ENCODE measurements around the gene PSMA5.

The PSMA5 gene

GRCh38 chr1:109423498-109423897, 2.8 kb downstream of the PSMA5 start:
- no CpG with 5 or more reads among the region's 2 CpGs for WGBS, 2 donors (ENCODE audit: extremely low coverage in 2 of 2, insufficient read length in 2 of 2, insufficient replicate concordance in 1 of 2)
- Histone ChIP-seq H3K79me1 (ENCODE audit: low read depth, low read length) (peaks cover 9% of the 10 kb centered on the region), H2AK5ac (ENCODE audit: low read depth, low read length) (no peak overlapping the region), H3K4ac (ENCODE audit: low read length) (no peak overlapping the region), H3K23ac (ENCODE audit: low read depth, low read length, poor library complexity) (no peak overlapping the region), H4K91ac (ENCODE audit: low read depth, low read length, poor library complexity) (no peak overlapping the region), H3K18ac (ENCODE audit: low read length) (no peak overlapping the region), H2AFZ (ENCODE audit: low read length) (no peak overlapping the region), H2BK5ac (ENCODE audit: low read length) (no peak overlapping the region), H4K8ac (ENCODE audit: low read depth, low read length) (no peak overlapping the region), H3K4me3 (ENCODE audit: low read length in 2 of 2) (no peak overlapping the region), H3K9ac (ENCODE audit: low read depth, low read length, poor library complexity) (no peak overlapping the region), H3K9me3 (replicated peaks in 1 of 2; ENCODE audit: control insufficient read depth in 2 of 2, insufficient read depth in 1 of 2, low read depth in 1 of 2, low read length in 2 of 2) (no peaks in the 10 kb centered on the region), H3K27ac (replicated peaks; ENCODE audit: low read length) (no peak overlapping the region), H3K36me3 (replicated peaks in 1 of 2; ENCODE audit: control insufficient read depth in 2 of 2, insufficient read depth in 2 of 2, low read length in 2 of 2) (peaks cover 7 to 35% of the 10 kb centered on the region in 2 donors), H3K4me2 (ENCODE audit: insufficient read depth, low read length, poor library complexity, severe bottlenecking) (no peak overlapping the region), H3K14ac (ENCODE audit: low read length) (no peak overlapping the region), H2BK15ac (ENCODE audit: low read length) (no peak overlapping the region), H3K27me3 (ENCODE audit: control insufficient read depth in 3 of 3, insufficient read depth in 3 of 3, low read depth in 1 of 3, low read length in 3 of 3) (no peaks in the 10 kb centered on the region), H3K4me1 (ENCODE audit: control insufficient read depth in 2 of 2, insufficient read depth in 1 of 2, low read depth in 1 of 2, low read length in 2 of 2) (peaks cover 2 to 11% of the 10 kb centered on the region in 2 donors), H2BK120ac (ENCODE audit: low read depth, low read length) (no peak overlapping the region), H2BK12ac (ENCODE audit: low read length) (no peak overlapping the region)
- DNase-seq (ENCODE audit: low spot score) = no peak

- H3K9me3 ChIP-seq (replicated peaks in 1 of 2; ENCODE audit: control insufficient read depth in 2 of 2, insufficient read depth in 1 of 2, low read depth in 1 of 2, low read length in 2 of 2) = no peaks in the 10 kb centered on the region
- no peak overlapping the region for H3K4me3 ChIP-seq (ENCODE audit: low read length in 2 of 2)
- peaks cover 0 to 5% of the 10 kb centered on the region in 2 donors for H3K4me1 ChIP-seq (ENCODE audit: control insufficient read depth in 2 of 2, insufficient read depth in 1 of 2, low read depth in 1 of 2, low read length in 2 of 2)
- no peak overlapping the region for H2BK12ac ChIP-seq (ENCODE audit: low read length)
- H3K14ac ChIP-seq (ENCODE audit: low read length) = no peak overlapping the region
- H4K91ac ChIP-seq (ENCODE audit: low read depth, low read length, poor library complexity) = no peak overlapping the region
- H3K79me1 ChIP-seq (ENCODE audit: low read depth, low read length) = no peaks in the 10 kb centered on the region
- H4K8ac ChIP-seq (ENCODE audit: low read depth, low read length) = no peak overlapping the region
- no peak overlapping the region for H2AK5ac ChIP-seq (ENCODE audit: low read depth, low read length)
- no peak overlapping the region for H3K27ac ChIP-seq (replicated peaks; ENCODE audit: low read length)
- H3K4me2 ChIP-seq (ENCODE audit: insufficient read depth, low read length, poor library complexity, severe bottlenecking) = no peak overlapping the region
- H3K27me3 ChIP-seq (ENCODE audit: control insufficient read depth in 3 of 3, insufficient read depth in 3 of 3, low read depth in 1 of 3, low read length in 3 of 3) = no peaks in the 10 kb centered on the region
- no peak for DNase-seq (ENCODE audit: low spot score)
- H2BK15ac ChIP-seq (ENCODE audit: low read length) = no peak overlapping the region
- H3K4ac ChIP-seq (ENCODE audit: low read length) = no peak overlapping the region
- H3K36me3 ChIP-seq (replicated peaks in 1 of 2; ENCODE audit: control insufficient read depth in 2 of 2, insufficient read depth in 2 of 2, low read length in 2 of 2) = peaks cover 20 to 99% of the 10 kb centered on the region in 2 donors
- no peak overlapping the region for H2BK5ac ChIP-seq (ENCODE audit: low read length)
- no peak overlapping the region for H3K18ac ChIP-seq (ENCODE audit: low read length)
- no peak overlapping the region for H3K9ac ChIP-seq (ENCODE audit: low read depth, low read length, poor library complexity)
- H3K23ac ChIP-seq (ENCODE audit: low read depth, low read length, poor library complexity) = no peak overlapping the region
- H2AFZ ChIP-seq (ENCODE audit: low read length) = no peak overlapping the region
- H2BK120ac ChIP-seq (ENCODE audit: low read depth, low read length) = no peak overlapping the region
- WGBS, 2 donors (ENCODE audit: extremely low coverage in 2 of 2, insufficient read length in 2 of 2, insufficient replicate concordance in 1 of 2) = no CpG with 5 or more reads among the region's 2 CpGs
Measured at GRCh38 chr1:109412551-109412950, 13.7 kb downstream of the PSMA5 start.

- H3K23ac ChIP-seq (ENCODE audit: low read depth, low read length, poor library complexity) = no peak overlapping the region
- H3K14ac ChIP-seq (ENCODE audit: low read length) = no peak overlapping the region
- no peak overlapping the region for H3K9ac ChIP-seq (ENCODE audit: low read depth, low read length, poor library complexity)
- H3K4me1 ChIP-seq (ENCODE audit: control insufficient read depth in 2 of 2, insufficient read depth in 1 of 2, low read depth in 1 of 2, low read length in 2 of 2) = no peaks in the 10 kb centered on the region
- DNase-seq (ENCODE audit: low spot score) = no peak
- H3K4me2 ChIP-seq (ENCODE audit: insufficient read depth, low read length, poor library complexity, severe bottlenecking) = no peak overlapping the region
- no peak overlapping the region for H2AK5ac ChIP-seq (ENCODE audit: low read depth, low read length)
- no peak overlapping the region for H2BK15ac ChIP-seq (ENCODE audit: low read length)
- H2BK120ac ChIP-seq (ENCODE audit: low read depth, low read length) = no peak overlapping the region
- H2AFZ ChIP-seq (ENCODE audit: low read length) = no peak overlapping the region
- H2BK12ac ChIP-seq (ENCODE audit: low read length) = no peak overlapping the region
- no peak overlapping the region for H3K27ac ChIP-seq (replicated peaks; ENCODE audit: low read length)
- H3K4ac ChIP-seq (ENCODE audit: low read length) = no peak overlapping the region
- peaks cover 9 to 90% of the 10 kb centered on the region in 2 donors for H3K36me3 ChIP-seq (replicated peaks in 1 of 2; ENCODE audit: control insufficient read depth in 2 of 2, insufficient read depth in 2 of 2, low read length in 2 of 2)
- H3K9me3 ChIP-seq (replicated peaks in 1 of 2; ENCODE audit: control insufficient read depth in 2 of 2, insufficient read depth in 1 of 2, low read depth in 1 of 2, low read length in 2 of 2) = no peaks in the 10 kb centered on the region
- no peak overlapping the region for H3K4me3 ChIP-seq (ENCODE audit: low read length in 2 of 2)
- H3K18ac ChIP-seq (ENCODE audit: low read length) = no peak overlapping the region
- H2BK5ac ChIP-seq (ENCODE audit: low read length) = no peak overlapping the region
- no peak overlapping the region for H4K8ac ChIP-seq (ENCODE audit: low read depth, low read length)
- WGBS, 2 donors (ENCODE audit: extremely low coverage in 2 of 2, insufficient read length in 2 of 2, insufficient replicate concordance in 1 of 2) = no CpG with 5 or more reads among the region's 4 CpGs
- H3K27me3 ChIP-seq (ENCODE audit: control insufficient read depth in 3 of 3, insufficient read depth in 3 of 3, low read depth in 1 of 3, low read length in 3 of 3) = no peaks in the 10 kb centered on the region
- no peaks in the 10 kb centered on the region for H3K79me1 ChIP-seq (ENCODE audit: low read depth, low read length)
- H4K91ac ChIP-seq (ENCODE audit: low read depth, low read length, poor library complexity) = no peak overlapping the region
Measured at GRCh38 chr1:109404838-109405237, 21.4 kb downstream of the PSMA5 start.

- Histone ChIP-seq H2BK15ac (ENCODE audit: low read length) (no peak overlapping the region), H3K14ac (ENCODE audit: low read length) (no peak overlapping the region), H3K18ac (ENCODE audit: low read length) (no peak overlapping the region), H4K8ac (ENCODE audit: low read depth, low read length) (no peak overlapping the region), H3K9ac (ENCODE audit: low read depth, low read length, poor library complexity) (no peak overlapping the region), H3K4me2 (ENCODE audit: insufficient read depth, low read length, poor library complexity, severe bottlenecking) (no peak overlapping the region), H3K36me3 (replicated peaks in 1 of 2; ENCODE audit: control insufficient read depth in 2 of 2, insufficient read depth in 2 of 2, low read length in 2 of 2) (peaks cover 5 to 63% of the 10 kb centered on the region in 2 donors), H3K27me3 (ENCODE audit: control insufficient read depth in 3 of 3, insufficient read depth in 3 of 3, low read depth in 1 of 3, low read length in 3 of 3) (no peaks in the 10 kb centered on the region), H3K27ac (replicated peaks; ENCODE audit: low read length) (no peak overlapping the region), H3K79me1 (ENCODE audit: low read depth, low read length) (no peaks in the 10 kb centered on the region), H3K23ac (ENCODE audit: low read depth, low read length, poor library complexity) (no peak overlapping the region), H3K4me1 (ENCODE audit: control insufficient read depth in 2 of 2, insufficient read depth in 1 of 2, low read depth in 1 of 2, low read length in 2 of 2) (peaks cover 5 to 9% of the 10 kb centered on the region in 2 donors), H3K4me3 (ENCODE audit: low read length in 2 of 2) (no peak overlapping the region), H3K4ac (ENCODE audit: low read length) (no peak overlapping the region), H2AK5ac (ENCODE audit: low read depth, low read length) (no peak overlapping the region), H4K91ac (ENCODE audit: low read depth, low read length, poor library complexity) (no peak overlapping the region), H2AFZ (ENCODE audit: low read length) (no peak overlapping the region), H3K9me3 (replicated peaks in 1 of 2; ENCODE audit: control insufficient read depth in 2 of 2, insufficient read depth in 1 of 2, low read depth in 1 of 2, low read length in 2 of 2) (no peaks in the 10 kb centered on the region), H2BK12ac (ENCODE audit: low read length) (no peak overlapping the region), H2BK120ac (ENCODE audit: low read depth, low read length) (no peak overlapping the region), H2BK5ac (ENCODE audit: low read length) (no peak overlapping the region)
- DNase-seq (ENCODE audit: low spot score) = no peak
Measured at GRCh38 chr1:109402025-109402424, 24.2 kb downstream of the PSMA5 start.

Data from neuronal stem cell (in vitro differentiated cells).